ENCODE results near the gene KIRREL2. TPM values are rescaled to one million over a fixed set of nuclear protein-coding genes. Genes with fewer than 3 reads are reported as not detected.

The KIRREL2 gene
- total RNA-seq, 1 donor from 2014 or later: not detected

GRCh38 chr19:35844482-35845214, 12.1 kb upstream of the KIRREL2 start:
- DNase-seq (ENCODE audit: extremely low read depth, low read depth, low spot score): no peak

- DNase-seq (ENCODE audit: extremely low read depth, low read depth, low spot score): no peak
Measured at GRCh38 chr19:35845215-35846037, 11.3 kb upstream of the KIRREL2 start.

GRCh38 chr19:35846038-35846668, 10.6 kb upstream of the KIRREL2 start:
- no peak for DNase-seq (ENCODE audit: extremely low read depth, low read depth, low spot score)

- DNase-seq (ENCODE audit: extremely low read depth, low read depth, low spot score): no peak
Measured at GRCh38 chr19:35847911-35848310, 8.8 kb upstream of the KIRREL2 start.

- DNase-seq (ENCODE audit: extremely low read depth, low read depth, low spot score): no peak
Measured at GRCh38 chr19:35848486-35848885, 8.2 kb upstream of the KIRREL2 start.

- no peak for DNase-seq (ENCODE audit: extremely low read depth, low read depth, low spot score)
Measured at GRCh38 chr19:35848919-35849505, 7.7 kb upstream of the KIRREL2 start.

GRCh38 chr19:35851213-35852028, 5.3 kb upstream of the KIRREL2 start:
- no peak for DNase-seq (ENCODE audit: extremely low read depth, low read depth, low spot score)

- no peak for DNase-seq (ENCODE audit: extremely low read depth, low read depth, low spot score)
Measured at GRCh38 chr19:35852029-35852780, 4.5 kb upstream of the KIRREL2 start, which contains the start of gene NPHS1. Gene NPHS1 (minus strand): TSS chr19:35852504. CDS start chr19:35851837, 667 bp downstream.

GRCh38 chr19:35853038-35853756, 3.5 kb upstream of the KIRREL2 start:
- no peak for DNase-seq (ENCODE audit: extremely low read depth, low read depth, low spot score)

- DNase-seq (ENCODE audit: extremely low read depth, low read depth, low spot score): no peak
Measured at GRCh38 chr19:35858311-35858710, 1.6 kb downstream of the KIRREL2 start.

GRCh38 chr19:35859414-35859813, 2.7 kb downstream of the KIRREL2 start:
- no peak for DNase-seq (ENCODE audit: extremely low read depth, low read depth, low spot score)

GRCh38 chr19:35860436-35860817, 3.7 kb downstream of the KIRREL2 start:
- DNase-seq (ENCODE audit: extremely low read depth, low read depth, low spot score): no peak

- DNase-seq (ENCODE audit: extremely low read depth, low read depth, low spot score): no peak
Measured at GRCh38 chr19:35860818-35861639, 4.3 kb downstream of the KIRREL2 start.

- no peak for DNase-seq (ENCODE audit: extremely low read depth, low read depth, low spot score)
Measured at GRCh38 chr19:35861640-35862160, 5.0 kb downstream of the KIRREL2 start.

- DNase-seq (ENCODE audit: extremely low read depth, low read depth, low spot score): no peak
Measured at GRCh38 chr19:35862528-35862927, 5.8 kb downstream of the KIRREL2 start.

GRCh38 chr19:35863018-35863417, 6.3 kb downstream of the KIRREL2 start:
- no peak for DNase-seq (ENCODE audit: extremely low read depth, low read depth, low spot score)

- DNase-seq (ENCODE audit: extremely low read depth, low read depth, low spot score): no peak
Measured at GRCh38 chr19:35868172-35868822, 11.6 kb downstream of the KIRREL2 start, which contains the start of gene APLP1. Gene APLP1 (plus strand): TSS chr19:35868574. CDS start chr19:35868637, 63 bp downstream.
